Calu3 (cell line): ENCODE measurements around the gene PPY. TPM values are rescaled to one million over a fixed set of nuclear protein-coding genes. Genes with fewer than 3 reads are reported as not detected.

Experiments
- BruUV-seq: library from RNA; stranded (reverse); fragments of 400-500 nt; replicated peaks from 2 replicates; lab custom pipeline; 2021; lab: Mats Ljungman, UMichigan
- CTCF ChIA-PET: fragments of 300-600 bp; sonication (Branson Sonifier 250); formaldehyde crosslinking; loops from one replicate; lab custom pipeline; 2022; ENCODE audit warnings: antibody characterized with exemption; lab: Charles Lee
- DNase-seq: peaks from one replicate; pipeline ENCODE4 v3.0.0; 2022
- H3K27ac Mint-ChIP-seq: one replicate; pipeline ENCODE4 v1.8.0; 2022; ENCODE audit warnings: mixed read lengths; ENCODE audit not compliant: unreplicated experiment
- H3K27me3 Mint-ChIP-seq: one replicate; pipeline ENCODE4 v1.8.0; 2022; ENCODE audit warnings: mixed read lengths; ENCODE audit not compliant: unreplicated experiment
- H3K36me3 Mint-ChIP-seq: one replicate; pipeline ENCODE4 v1.8.0; 2022; ENCODE audit warnings: mild to moderate bottlenecking, moderate library complexity, mixed read lengths; ENCODE audit not compliant: insufficient read depth, unreplicated experiment
- H3K4me1 Mint-ChIP-seq: one replicate; pipeline ENCODE4 v1.8.0; 2022; ENCODE audit warnings: mild to moderate bottlenecking, low read depth, mixed read lengths; ENCODE audit not compliant: unreplicated experiment
- H3K4me3 Mint-ChIP-seq: one replicate; pipeline ENCODE4 v1.8.0; 2022; ENCODE audit warnings: mild to moderate bottlenecking, low read depth, moderate library complexity, mixed read lengths; ENCODE audit not compliant: unreplicated experiment
- H3K9me3 Mint-ChIP-seq: one replicate; pipeline ENCODE4 v1.8.0; 2022; ENCODE audit warnings: low read depth, mixed read lengths; ENCODE audit not compliant: unreplicated experiment
- CTCF ChIP-seq: fragments of 200-600 bp; IDR thresholded peaks from one replicate; pipeline ENCODE4 v1.8.0; 2022; ENCODE audit warnings: antibody characterized with exemption; ENCODE audit not compliant: unreplicated experiment
- intact Hi-C: fragments of 100-400 bp; cut with micrococcal nuclease; formaldehyde crosslinking; loops from one replicate; pipeline ENCODE4 v1.10.0; 2022; ENCODE audit not compliant: unreplicated experiment
- total RNA-seq: library from RNA; stranded (reverse); gene quantifications from 2 replicates; pipeline ENCODE4 v1.2.3, GENCODE V29; 2022

The PPY gene
- total RNA-seq, 1 experiment from 2014 or later, result not detected

GRCh38 chr17:43892647-43892952 lies 49.7 kb downstream of the PPY start:
- no peak for DNase-seq
- H3K36me3 Mint-ChIP-seq, result no peaks in the 10 kb centered on the region
- peaks cover 2% of the 10 kb centered on the region for H3K4me1 Mint-ChIP-seq
- no peak overlapping the region for H3K27ac Mint-ChIP-seq
- no peak for TF ChIP-seq CTCF
- intact Hi-C loops, result no loop called here
- no peak overlapping the region for H3K4me3 Mint-ChIP-seq
- no peaks in the 10 kb centered on the region for H3K9me3 Mint-ChIP-seq
- H3K27me3 Mint-ChIP-seq, result peaks cover 66% of the 10 kb centered on the region
- no TSS peak for BruUV-seq
- CTCF ChIA-PET, result no interaction called here

- TF ChIP-seq CTCF, result no peak
- intact Hi-C loops, result no loop called here
- BruUV-seq, result no TSS peak
- Mint-ChIP-seq H3K27me3 (peaks cover 66% of the 10 kb centered on the region), H3K9me3 (no peaks in the 10 kb centered on the region), H3K27ac (no peak overlapping the region), H3K4me3 (no peak overlapping the region), H3K4me1 (no peaks in the 10 kb centered on the region), H3K36me3 (no peaks in the 10 kb centered on the region)
- CTCF ChIA-PET, result no interaction called here
- DNase-seq, result no peak
These were observed 50.2 kb downstream of the PPY start for GRCh38 chr17:43891851-43892646.

Other genes starting within 250 kb of the PPY start
- not detected in 2 replicates for gene SOST, start 183.7 kb downstream of the PPY start, total RNA-seq
- 80.3 and 81.9 TPM in 2 replicates for gene DUSP3, start 163.5 kb downstream of the PPY start, total RNA-seq
- not detected in 2 replicates for gene CFAP97D1, start 162.0 kb downstream of the PPY start, total RNA-seq
- gene MPP3, start 109.3 kb downstream of the PPY start, total RNA-seq, result 19.9 and 21.9 TPM in 2 replicates
- not detected in 2 replicates for gene CD300LG, start 95.3 kb downstream of the PPY start, total RNA-seq
- gene MPP2, start 34.9 kb downstream of the PPY start, total RNA-seq, result 5.5 and 6.7 TPM in 2 replicates
- gene PYY, start 11.5 kb upstream of the PPY start, total RNA-seq, result not detected in 2 replicates
- gene NAGS, start 62.1 kb upstream of the PPY start, total RNA-seq, result 1.3 and 1.6 TPM in 2 replicates
- gene TMEM101, start 72.5 kb upstream of the PPY start, total RNA-seq, result 41.8 and 43.8 TPM in 2 replicates
- 79.5 and 90.6 TPM in 2 replicates for gene LSM12, start 124.2 kb upstream of the PPY start, total RNA-seq
- gene G6PC3, start 128.3 kb upstream of the PPY start, total RNA-seq, result 99.6 and 103 TPM in 2 replicates
- 22.4 and 22.8 TPM in 2 replicates for gene HDAC5, start 181.2 kb upstream of the PPY start, total RNA-seq
- gene HROB, start 199.5 kb upstream of the PPY start, total RNA-seq, result 24.4 and 24.8 TPM in 2 replicates
- 0.19 TPM in 1 of 2 replicates, not detected in the other for gene ASB16, start 228.2 kb upstream of the PPY start, total RNA-seq
- gene TMUB2, start 244.5 kb upstream of the PPY start, total RNA-seq, result 56.0 and 58.8 TPM in 2 replicates